ENCODE data around the gene TEKT3.

DNA sequence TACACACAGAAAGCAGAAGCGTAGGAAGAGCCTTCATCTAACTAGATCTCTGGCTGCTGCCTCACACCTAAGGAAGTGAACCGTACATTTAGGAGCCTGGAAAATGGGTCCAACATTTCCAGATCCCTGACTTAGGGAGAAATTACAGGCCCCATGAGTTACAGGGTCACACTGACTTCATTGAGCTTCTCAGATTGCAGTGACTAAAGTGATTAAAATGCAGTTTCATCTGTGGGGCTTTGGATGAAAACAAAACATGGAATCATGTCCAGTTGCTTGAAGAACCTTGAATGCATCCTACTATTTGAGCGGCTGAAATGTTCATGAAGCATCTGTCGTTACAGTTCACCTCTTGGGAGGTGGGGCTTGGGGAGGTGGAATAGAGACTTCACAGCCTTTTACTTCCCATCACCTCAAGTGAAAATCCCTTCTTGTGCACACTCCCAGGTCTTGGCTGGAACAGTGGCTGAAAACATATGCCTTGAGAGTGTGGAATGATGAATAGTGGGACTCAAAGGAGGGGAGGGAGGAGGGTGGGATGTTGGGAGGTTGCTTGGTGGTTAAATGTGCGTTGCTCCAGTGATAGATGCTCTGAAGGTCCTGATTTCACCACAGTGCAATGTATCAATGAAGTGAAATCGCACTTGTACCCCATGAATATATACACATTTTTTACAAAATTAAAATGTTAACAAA is 19.7 kb downstream of the TEKT3 start:
- TF ChIP-seq POLR2A (IDR thresholded peaks at IDR 0.05; ENCODE audit: low read depth) (no peak), POLR2AphosphoS5 (IDR thresholded peaks at IDR 0.05) (no peak)
- TF ChIP-seq, protein P1, sequence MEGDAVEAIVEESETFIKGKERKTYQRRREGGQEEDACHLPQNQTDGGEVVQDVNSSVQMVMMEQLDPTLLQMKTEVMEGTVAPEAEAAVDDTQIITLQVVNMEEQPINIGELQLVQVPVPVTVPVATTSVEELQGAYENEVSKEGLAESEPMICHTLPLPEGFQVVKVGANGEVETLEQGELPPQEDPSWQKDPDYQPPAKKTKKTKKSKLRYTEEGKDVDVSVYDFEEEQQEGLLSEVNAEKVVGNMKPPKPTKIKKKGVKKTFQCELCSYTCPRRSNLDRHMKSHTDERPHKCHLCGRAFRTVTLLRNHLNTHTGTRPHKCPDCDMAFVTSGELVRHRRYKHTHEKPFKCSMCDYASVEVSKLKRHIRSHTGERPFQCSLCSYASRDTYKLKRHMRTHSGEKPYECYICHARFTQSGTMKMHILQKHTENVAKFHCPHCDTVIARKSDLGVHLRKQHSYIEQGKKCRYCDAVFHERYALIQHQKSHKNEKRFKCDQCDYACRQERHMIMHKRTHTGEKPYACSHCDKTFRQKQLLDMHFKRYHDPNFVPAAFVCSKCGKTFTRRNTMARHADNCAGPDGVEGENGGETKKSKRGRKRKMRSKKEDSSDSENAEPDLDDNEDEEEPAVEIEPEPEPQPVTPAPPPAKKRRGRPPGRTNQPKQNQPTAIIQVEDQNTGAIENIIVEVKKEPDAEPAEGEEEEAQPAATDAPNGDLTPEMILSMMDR (IDR thresholded peaks at IDR 0.05) = no peak

All from esophagus muscularis mucosa (tissue), 3 donors.